Left forelimb (tissue), 1 donor: ENCODE measurements around the gene TRABD2B.

Experiments used
- DNase-seq: peaks from one replicate; pipeline ENCODE4 v3.0.0-alpha.2; 2018; ENCODE audit warnings: low spot score

TRABD2B gene

DNA sequence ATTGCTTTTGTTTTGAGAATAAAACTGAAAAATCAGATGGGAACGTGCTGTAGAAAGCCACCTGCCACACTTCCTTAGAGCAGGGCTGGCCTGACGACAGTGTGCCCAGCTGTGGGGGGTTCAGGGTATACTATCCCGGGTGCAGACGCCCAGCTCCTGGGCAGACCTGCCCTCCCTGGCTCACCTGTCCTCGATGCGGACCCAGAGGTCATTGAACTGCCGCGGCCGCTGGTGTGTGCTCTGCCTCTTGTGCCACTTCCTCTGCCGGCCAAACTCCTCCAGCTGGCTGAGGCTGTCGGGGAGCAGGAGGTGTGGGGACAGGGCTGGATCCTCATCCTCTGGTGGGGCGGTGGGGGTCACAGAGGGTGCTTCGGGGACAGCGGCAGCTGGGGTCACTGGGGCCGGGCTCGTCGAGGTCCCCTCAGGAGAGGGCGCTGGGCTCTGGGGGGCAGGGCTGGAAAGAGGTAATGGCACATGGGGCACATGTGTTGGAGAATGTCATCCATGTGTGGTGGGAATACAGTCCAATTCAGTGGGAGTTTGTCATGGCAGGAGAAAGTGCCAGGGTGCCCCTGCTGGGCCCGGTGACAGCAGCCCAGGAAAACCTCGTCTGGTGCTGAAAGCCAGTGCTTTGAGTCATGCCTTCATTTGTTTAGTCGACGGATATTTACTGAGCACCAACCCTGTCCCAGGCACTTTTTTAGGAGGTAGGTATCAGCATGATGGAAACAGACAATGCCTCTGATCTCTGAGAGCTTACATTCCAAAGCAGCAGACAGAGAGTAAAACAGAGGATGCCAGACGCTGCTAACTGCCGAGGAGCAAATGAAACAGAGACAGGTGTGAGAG, 222.0 kb downstream of the TRABD2B start:
- no peak for DNase-seq

DNA sequence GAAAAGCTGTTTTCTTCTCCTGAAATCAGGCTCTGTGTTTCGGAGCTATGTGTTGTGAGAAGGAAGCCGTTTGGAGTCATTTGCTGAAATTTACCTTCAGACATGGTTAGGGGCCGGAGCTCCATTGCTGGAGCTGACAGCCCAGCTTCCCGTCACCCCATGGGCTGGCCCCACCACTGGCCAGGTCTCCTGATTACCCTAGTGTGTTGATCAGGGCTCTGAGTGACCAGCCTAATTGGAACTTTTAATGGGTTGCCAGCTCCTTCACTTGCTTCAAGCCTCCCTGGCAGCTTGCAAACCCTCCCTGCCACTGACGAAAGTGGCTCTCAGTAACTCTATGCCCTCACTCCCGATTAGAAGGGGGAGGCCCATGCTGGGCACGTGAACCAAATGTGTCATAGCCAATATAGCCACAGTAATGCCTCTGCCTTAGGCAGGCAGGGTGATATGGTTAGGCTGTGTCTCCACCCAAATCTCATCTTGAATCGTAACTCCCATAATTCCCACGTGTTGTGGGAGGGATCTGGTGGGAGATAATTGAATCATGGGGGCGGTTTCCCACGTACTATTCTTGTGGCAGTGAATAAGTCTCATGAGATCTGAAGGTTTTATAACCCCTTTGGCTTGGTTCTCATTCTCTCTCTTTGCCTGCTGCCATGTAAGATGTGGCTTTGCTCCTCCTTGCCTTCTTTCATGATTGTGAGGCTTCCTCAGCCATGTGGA, 224.1 kb downstream of the TRABD2B start:
- no peak for DNase-seq

DNA sequence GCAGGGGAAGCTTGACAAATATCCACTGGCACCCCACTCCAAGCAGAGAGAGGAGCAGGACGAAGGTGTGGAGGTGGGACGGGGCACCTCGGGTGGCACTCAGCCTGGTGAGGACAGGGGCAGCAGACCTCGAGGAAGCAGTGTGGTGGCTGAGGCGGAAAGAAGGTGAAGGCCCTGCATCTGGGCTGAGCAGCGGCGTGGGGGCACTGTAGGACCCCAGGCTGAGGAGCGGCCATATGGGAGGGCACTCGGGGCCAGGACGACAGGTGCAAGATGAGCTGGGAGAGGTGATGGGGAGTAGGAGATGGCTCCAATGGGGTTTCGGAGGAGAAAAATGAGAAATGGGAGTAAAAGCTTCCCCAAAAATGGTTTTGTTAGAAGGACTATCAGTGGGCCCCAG, 224.9 kb downstream of the TRABD2B start:
- no peak for DNase-seq

DNA sequence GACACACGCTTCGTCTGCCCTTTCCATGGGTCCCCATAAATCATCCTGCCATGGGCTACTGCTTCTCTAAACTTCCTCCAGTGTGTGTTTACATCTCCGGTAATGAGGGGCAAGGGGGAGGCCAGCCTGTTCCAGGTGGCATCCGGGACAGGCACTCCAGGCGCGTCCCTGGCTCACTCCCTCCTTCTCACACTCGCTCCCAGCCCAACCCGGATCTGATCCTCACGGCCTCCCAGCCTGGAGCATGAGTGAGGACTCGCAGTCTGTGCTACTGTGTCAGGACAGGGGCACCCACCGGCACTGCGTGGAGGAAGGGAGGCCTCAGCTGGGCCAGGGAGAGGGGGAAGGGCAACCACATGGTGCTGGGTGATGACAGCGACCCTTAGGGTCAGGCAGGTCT, 225.4 kb downstream of the TRABD2B start:
- DNase-seq: no peak

DNA sequence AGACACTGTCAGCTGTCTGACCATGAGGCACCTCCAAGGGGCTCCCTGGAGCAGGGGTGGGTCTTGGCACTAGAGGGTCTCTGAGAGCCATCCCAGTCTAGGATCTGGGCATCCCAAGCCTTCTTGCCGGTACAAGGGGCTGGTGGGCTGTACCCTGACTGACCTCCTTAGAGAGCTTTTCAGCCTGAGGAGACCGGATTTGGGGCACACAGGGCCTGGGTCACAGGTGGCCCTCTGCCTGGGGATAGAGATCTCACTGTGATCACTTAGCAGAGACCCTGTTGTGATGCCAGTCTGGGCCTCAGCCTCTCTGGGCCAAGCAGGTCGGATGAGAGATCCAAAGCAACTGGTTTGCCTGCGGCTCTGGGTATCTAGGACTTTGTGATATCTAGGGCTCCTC, 227.2 kb downstream of the TRABD2B start:
- DNase-seq: no peak

DNA sequence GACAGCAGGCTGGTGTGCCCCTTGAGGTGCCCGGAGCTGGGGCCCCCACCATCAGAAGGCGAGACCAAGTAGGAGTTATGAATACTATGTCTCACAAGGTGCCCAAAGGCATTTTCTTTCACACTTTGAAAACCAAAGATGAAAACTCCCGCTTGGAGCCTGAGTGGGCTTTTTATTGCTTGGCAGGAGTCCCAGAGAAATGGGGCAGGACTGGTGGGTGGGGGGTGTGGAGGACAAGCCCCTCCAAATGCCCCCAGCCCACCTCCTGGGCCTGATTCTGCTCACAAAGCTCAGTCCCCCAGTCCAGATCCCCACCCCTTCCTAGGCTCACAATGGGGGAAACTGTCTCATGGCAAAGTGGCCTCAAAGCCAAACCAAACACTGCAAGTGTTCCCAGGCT, 227.9 kb downstream of the TRABD2B start:
- no peak for DNase-seq

DNA sequence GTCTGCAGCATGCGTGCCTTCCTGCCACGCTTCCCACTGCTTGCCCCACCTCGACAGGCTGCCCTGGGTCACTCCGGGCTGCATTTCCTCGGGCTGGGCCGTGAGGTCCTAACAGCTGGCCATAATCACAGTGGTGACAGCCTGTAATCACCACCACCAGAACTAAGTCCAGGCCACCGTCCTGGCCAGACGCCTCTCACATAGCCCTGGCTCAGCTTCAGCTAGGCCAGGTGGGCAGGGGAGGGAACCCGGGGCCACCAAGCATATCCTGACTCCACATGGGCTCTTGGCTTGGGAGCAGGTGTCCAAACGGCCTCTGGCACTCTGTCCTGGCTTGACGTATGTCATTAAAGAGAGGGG, 229.5 kb downstream of the TRABD2B start:
- DNase-seq: no peak

DNA sequence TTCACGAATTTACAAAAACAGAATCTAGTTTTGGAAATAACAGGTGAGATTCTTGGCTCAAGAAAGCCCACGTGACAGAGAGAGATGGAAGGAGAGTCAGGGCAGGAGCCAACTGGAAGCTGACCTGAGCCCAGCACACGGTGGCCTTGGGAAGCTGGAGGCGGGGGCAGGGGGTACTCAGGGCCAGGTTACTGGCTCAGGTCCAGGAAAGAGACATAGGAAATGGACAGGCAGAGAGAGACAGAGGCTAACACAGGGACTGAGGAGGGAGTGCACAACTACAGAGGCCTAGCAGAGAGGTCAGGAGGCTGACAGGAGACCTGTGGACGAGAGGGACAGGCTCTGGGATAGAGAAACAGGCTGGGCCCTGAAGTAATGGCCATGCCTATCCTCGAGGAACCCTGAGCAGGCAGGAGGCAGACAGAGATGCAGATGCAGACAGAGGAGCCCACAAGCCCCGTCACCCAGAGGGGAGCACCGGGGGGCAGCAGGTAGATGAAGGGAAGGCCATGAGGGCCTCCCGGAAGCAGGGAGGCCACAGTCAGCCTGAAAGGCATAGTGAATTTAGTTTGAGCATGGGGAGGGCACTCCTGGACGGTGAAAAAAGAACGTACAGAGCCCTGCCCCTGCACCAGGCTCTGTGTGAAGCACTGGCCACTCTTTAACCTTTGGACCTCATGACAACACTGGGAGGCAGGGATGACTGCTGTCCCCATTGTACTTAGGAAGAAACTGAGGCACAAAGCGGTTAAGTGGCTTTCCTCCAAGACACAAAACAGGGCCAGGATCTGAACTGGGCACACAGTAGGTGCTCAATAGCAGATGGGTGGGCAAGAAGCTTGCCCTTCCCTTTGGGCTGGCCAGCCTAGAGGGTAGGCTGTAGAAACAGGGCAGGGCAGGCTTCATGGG, 230.1 kb downstream of the TRABD2B start:
- DNase-seq: no peak

DNA sequence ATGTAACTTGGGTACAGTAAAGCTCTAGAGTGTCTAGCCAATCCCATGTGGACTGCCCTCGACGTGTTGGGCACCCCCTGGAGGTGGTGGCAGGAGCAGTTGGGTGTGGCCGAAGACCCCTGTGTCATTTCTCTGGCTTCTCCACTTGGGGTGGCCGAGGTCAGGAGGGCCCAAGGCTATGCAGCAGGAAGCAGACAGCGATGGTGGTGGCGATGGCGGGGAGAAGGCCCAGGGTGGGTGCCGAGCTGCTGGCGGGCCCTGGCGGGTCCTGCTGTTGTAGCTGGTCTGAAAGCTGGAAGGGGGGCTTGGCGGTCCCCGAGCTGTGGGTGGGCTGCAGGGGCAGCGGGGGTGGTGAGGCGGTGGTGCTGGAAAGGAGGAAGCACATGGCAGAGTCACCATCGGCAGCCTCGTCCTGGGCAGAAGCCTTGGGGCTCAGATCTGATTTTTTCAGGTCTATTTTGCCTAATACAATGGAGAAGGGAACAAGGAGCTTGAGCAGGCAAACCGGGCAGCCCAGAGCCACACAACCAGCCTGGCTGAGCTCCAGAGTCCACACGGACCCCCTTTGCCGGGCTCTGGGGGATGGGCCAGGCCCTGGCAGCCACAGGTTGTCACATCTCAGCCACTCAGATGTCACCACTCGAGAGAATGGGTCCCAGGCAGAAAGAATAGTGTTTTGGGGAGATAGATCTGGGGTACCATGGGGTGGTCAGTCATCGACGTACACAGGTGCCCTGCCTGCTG, 231.3 kb downstream of the TRABD2B start:
- DNase-seq: no peak

DNA sequence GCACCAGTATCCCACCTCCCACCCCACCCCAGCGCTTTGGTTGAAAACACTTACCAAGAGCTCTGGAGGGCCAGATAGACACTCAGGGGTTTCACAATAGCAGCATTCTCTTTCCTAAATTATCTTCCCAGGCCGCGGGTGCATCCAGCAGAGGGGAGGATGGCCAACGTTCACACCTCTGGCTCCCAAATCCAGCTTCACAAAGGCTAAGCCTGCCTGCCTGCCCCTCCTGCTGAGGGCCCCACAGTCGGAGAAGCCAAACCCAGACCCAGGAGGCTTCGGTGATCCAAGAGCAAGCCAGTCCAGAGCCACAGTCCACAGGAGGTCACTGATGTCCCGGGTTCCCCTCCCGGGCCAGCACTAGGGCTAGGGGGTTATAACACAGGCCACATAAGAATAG, 231.9 kb downstream of the TRABD2B start:
- no peak for DNase-seq

DNA sequence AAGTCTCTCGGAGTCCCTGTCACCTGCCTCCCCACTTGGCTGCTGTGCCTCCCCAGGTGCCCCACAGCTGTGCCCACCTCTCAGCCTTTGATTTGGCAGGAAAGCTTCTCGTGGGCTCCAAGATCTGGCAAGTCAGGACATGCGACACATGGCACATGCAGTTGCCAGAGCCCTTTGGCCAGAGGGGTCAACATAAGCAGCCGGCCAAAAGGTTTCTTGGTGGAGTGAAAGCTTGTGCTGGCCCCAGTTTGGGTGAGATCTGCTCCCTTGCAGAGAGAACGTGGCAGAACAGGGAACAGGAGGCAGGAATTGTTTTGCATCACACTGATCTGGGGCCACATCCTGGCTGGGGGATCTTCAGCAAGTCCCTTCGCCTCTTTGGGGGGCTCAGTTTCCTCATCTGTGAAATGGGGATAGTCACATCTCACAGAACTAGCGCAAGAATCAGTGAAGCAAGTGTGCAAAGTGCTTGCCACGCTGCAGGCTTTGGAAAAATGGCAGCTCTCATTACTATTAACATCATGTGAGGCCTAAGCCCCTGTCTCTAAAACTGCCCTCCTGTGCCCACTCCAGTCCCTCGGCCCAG, 232.6 kb downstream of the TRABD2B start:
- no peak for DNase-seq

DNA sequence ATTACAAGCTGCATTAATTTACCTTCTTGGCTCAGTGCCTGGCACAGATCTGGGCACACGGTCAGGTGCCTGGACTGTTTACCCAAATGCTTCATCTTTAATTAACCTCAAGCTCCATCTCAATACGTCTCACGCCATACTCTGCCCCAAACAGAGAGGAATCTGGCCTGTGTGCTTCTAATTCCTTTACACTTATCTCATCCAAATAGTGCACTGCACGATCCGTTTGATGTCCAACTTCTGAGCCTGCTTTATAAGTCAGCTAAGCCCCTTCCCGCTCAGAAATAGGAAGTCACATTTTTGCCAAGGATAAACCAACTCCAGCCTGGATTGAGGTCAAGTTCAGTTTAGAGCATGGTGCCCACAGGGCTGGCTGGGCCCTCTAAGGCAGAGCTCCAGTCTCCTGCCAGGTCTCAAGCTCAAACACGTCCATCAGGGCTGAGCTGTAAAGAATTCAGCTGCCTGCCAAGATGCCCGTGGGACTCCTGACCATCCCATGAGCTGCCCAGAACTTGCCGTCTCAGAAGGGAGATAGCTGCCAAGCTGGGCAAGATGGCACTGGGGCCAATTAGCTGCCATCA, 233.5 kb downstream of the TRABD2B start:
- DNase-seq: no peak

DNA sequence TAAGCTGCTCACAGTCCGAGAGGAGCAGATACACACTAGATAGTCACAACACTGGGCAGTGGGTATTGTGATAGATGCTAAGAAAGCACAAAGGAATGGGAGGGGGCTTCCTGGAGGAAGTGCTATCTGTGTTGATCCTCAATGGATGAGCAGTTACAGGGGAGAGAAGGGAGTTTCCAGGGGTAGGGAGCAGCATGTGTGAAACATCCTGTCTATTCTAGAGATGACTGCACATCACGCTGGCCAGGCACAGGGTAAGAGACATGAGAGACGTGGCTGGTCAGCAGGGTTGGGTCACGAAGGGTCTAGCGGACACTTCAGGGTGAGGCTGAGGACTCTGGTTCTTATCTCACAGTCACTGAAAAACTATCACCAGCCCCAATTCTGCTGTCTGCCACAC, 235.2 kb downstream of the TRABD2B start:
- no peak for DNase-seq

DNA sequence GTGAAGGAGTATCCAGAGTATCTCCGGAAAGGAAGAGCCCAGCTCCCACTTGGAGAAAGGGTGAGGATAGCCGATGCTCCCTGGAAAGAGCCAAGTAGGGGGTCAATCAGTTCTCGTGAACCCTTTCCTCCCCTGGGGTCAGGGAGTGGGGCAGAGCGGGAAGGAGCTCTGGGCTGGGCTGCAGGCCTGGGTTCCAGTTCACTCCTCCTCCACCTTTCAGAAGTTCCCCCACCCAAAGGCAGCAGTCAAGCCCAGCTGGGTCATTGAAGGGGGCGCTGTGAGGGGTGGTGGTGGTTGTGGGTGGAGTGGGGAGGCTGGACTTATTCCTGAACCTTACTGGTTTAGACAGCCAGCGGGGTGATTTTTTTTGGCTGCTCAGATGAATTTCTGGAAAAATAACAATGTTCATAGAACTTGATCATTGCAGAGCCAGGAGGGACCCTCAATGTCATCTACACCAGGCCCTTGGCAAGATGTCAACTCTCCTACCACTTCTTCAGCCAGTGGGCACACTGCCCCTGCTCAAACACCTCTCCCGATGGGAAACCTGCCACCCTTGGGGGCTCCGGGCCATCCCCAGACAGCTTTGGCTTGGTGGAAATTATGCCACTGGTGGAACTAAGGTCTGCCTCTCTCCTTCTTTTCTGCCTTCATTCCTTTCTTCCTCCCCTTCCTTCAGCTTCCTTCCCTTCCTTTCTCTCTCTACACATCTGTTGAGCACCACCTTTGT, 235.8 kb downstream of the TRABD2B start:
- no peak for DNase-seq

DNA sequence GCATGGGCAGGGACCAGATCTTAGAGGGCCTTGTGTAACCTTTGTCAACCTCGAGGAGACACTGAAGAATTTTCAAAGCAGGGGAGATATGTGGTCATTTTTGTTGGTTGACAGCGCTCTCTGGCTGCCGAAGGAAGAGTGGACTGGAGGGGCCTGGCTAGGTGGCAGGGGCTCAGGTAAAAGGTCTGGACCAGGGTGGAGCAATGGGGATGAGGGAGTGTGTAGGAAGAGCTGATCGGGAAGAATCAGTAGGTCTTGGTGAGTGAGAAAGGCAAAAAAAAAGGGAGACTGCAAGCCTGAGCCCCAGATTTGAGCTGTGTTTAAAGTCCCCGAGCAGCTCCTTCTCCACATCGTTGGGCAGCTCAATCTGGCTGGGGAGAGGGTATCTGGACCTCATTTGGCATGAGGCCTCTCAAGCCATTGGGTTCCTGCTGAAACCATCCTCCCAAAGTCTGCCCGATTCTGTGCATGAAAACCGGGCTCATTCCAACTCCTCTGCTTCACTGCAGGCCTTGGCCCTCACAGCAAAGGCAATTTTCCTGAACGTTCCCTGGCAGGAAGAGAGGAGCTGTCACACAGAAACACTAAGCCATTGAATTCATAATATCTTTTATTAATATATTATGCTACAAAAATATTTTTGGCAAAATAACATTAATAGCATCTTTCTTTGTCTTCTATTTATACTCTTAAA, 237.1 kb downstream of the TRABD2B start:
- DNase-seq: no peak

DNA sequence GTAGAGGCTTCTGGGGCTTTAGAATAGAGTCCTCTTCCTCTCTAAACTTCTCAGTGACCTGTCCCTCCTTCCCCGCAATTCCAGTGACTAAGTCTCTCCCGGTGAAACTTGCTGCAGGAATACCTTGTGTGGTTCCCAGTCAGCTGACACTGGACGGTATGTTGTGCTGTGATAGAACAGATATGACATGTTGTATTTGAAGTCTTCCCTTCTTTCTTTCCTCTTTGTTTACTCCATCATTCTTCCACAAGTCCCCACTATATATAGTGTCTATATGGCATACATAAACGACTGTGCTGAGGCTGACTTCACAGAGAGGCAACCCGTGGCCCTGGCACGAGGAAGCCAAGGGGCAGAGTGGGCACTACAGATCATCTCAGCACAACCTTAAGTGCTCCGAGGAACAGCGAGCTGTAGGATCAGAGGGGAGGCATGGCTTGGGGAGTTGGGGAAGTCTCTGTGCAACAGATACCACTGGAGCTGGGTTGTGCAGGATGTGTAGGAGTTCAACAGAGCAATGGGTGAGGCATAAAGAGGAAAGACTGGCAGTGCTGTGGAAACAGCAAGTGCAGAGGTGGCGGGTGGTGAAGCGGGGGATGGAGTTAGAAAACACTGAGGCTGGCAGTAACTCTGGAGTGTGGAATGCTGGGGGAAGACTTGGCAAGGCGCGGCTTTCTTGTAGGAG, 237.8 kb downstream of the TRABD2B start:
- no peak for DNase-seq

DNA sequence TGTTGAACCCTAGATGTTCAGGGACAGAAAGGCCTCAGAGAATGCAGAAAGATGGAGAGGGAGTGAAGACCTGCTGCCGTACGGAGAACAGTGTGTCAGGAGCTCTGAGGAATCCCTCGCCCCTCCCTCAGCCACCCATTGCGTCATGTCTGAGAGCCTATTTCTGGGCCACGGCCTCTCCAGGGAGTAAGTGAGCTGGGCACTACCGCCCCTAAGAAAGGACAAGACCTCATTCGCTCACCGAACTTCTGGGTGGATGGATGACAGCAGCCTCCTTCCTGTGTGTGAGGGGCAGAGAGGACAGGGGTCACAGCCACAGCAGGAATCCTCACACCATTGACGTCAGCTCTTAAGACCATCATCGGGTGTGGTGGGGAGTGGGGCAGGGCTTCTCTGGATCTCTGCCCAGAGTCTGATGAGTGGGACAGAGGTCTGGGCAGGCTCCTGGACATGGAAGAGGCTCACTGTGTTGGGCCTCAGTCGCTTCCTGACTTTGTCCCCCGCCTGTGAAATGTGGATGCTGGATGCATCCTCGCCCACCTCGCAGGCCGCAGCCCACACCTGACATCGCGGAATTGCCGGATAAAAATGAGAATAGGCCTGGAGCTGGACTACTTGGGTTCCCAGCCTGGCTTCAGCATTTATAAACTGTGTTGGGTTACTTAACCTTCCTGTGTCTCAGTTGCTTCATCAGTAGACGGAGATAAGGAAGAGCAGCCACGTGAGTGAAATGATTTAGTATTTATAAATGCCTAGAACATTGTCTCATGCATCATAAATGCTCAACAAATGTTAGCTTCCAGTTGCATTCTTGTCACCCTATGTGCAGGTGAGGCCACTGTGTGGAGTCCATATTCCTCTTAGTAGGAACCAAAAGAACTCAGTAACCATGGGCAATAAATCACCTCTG, 238.6 kb downstream of the TRABD2B start:
- DNase-seq: peak; percentile 56
